GM13976 (cell line): ENCODE results near the gene ACACA.

ENCODE experiments used
- DNase-seq: peaks from one replicate; pipeline ENCODE4 v3.0.0; 2012; ENCODE audit warnings: low spot score
- CTCF ChIP-seq: IDR thresholded peaks from 2 replicates; pipeline ENCODE4 v1.5.1; 2012; ENCODE audit warnings: borderline replicate concordance, mild to moderate bottlenecking; ENCODE audit not compliant: insufficient read depth; ENCODE audit errors: extremely low read depth, missing control alignments, control extremely low read depth
- in situ Hi-C: fragments of 300-500 bp; cut with MboI; formaldehyde crosslinking; loops from one replicate; pipeline ENCODE4 v1.12.0; 2022; ENCODE audit warnings: low sequenced_read_pairs, mixed read lengths, inconsistent platforms; ENCODE audit not compliant: unreplicated experiment

ACACA gene

GRCh38 chr17:37432671-37433070 is 26.0 kb upstream of the ACACA start:
- in situ Hi-C loops: no loop called here
- DNase-seq: no peak
- no peak for TF ChIP-seq CTCF

GRCh38 chr17:37430051-37430627 is 23.5 kb upstream of the ACACA start:
- no peak for TF ChIP-seq CTCF
- peak; percentile 58 for DNase-seq
- in situ Hi-C loops: no loop called here

DNA sequence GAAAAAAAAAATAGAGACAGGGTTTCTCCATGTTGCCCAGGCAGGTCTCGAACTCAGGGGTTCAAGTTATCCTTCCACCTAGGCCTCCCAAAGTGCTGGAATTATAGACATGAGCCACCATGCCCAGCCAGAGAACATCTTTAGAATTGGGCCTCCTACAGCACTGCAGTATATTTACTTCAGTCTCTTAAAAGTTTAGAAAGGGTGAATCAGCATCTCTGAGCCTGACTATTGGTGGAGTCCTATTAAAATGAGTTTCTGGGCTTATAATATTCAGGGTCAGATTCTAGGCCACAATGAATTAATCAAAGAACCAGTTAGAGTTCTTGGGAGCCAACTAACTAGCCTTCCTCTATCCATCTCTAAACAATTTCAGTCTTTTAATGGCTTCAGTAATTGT is 22.8 kb upstream of the ACACA start:
- TF ChIP-seq CTCF: no peak
- DNase-seq: no peak
- in situ Hi-C loops: no loop called here

- no peak for DNase-seq
- in situ Hi-C loops: no loop called here
- no peak for TF ChIP-seq CTCF
Observed at GRCh38 chr17:37429039-37429438, 22.4 kb upstream of the ACACA start.

DNA sequence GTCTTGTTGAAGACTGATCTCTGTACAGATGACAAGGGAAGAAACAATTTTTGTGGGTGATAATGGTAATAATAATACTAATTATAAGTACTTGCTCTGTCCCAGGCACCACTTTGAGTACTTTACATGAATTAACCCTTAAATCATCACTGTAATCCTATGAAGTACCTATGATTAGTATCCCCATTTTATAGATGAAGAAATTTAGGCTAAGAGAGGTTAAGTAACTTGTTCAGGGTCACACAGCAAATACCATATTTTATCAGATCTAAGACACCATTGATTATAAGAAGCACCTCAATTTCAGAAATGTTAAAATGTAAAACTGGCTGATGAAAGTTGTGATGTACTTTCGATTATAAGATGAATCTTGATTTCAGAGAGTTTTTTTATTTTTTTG is 18.6 kb upstream of the ACACA start:
- TF ChIP-seq CTCF: no peak
- in situ Hi-C loops: no loop called here
- no peak for DNase-seq

- in situ Hi-C loops: no loop called here
- DNase-seq: no peak
- TF ChIP-seq CTCF: no peak
Observed at GRCh38 chr17:37422971-37423625, 16.5 kb upstream of the ACACA start.
